ENCODE data around the gene OR6K2. TPM values are rescaled to one million over a fixed set of nuclear protein-coding genes. Genes with fewer than 3 reads are reported as not detected.

The OR6K2 gene
- total and polyA plus RNA-seq, 2 of the 4 experiments (the other 2 are of a cell fraction): not detected

GRCh38 chr1:158694596-158694995, 5.9 kb downstream of the OR6K2 start:
- in situ Hi-C loops (cut with MboI; ENCODE audit: low sequenced_read_pairs): no loop called here
- Histone ChIP-seq H3K23ac (ENCODE audit: low read depth, low read length) (no peak overlapping the region), H3K9me1 (ENCODE audit: insufficient read depth, low read length) (no peaks in the 10 kb centered on the region), H2BK5ac (ENCODE audit: low read depth, low read length, poor library complexity, severe bottlenecking) (no peak overlapping the region), H3K14ac (replicated peaks; ENCODE audit: low read depth, low read length) (no peak overlapping the region), H3K4me3 (ENCODE audit: insufficient read depth, low read depth, low read length) (no peak overlapping the region), H3K27ac (ENCODE audit: insufficient read depth, low read length) (no peak overlapping the region), H2BK20ac (ENCODE audit: low read depth, low read length) (no peak overlapping the region), H4K20me1 (ENCODE audit: insufficient read depth, low read length) (no peaks in the 10 kb centered on the region), H3K9me3 (ENCODE audit: control insufficient read depth, insufficient read depth, low read length) (no peaks in the 10 kb centered on the region; the same call in 1 of the 2 replicates), H3K18ac (ENCODE audit: low read depth, low read length) (no peak overlapping the region), H3K56ac (ENCODE audit: extremely low read depth, insufficient read depth, low read length) (no peak overlapping the region), H4K91ac (ENCODE audit: insufficient read depth, low read depth, low read length) (no peak overlapping the region), H2BK15ac (ENCODE audit: low read depth, low read length) (no peak overlapping the region), H3K27me3 (ENCODE audit: control insufficient read depth, insufficient read depth, low read length) (no peaks in the 10 kb centered on the region), H3K4ac (ENCODE audit: low read depth, low read length) (no peak overlapping the region), H3K4me1 (ENCODE audit: control insufficient read depth, insufficient read depth, low read length) (no peaks in the 10 kb centered on the region), H2AK5ac (ENCODE audit: low read depth, low read length) (no peak overlapping the region), H3K9ac (ENCODE audit: low read depth, low read length) (no peak overlapping the region), H3K79me1 (ENCODE audit: low read depth in 1 of 2, low read length in 2 of 2) (no peaks in the 10 kb centered on the region), H4K8ac (ENCODE audit: low read depth in 2 of 2, low read length in 2 of 2) (no peak overlapping the region), H2AK9ac (replicated peaks; ENCODE audit: low read depth, low read length, poor library complexity) (no peak overlapping the region), H2BK120ac (ENCODE audit: low read depth, low read length) (no peak overlapping the region), H4K5ac (ENCODE audit: low read depth, low read length) (no peak overlapping the region), H3K36me3 (ENCODE audit: control insufficient read depth, insufficient read depth, low read length) (no peaks in the 10 kb centered on the region), H2AFZ (replicated peaks; ENCODE audit: low read length, poor library complexity) (no peak overlapping the region), H3K4me2 (ENCODE audit: low read depth, low read length) (no peak overlapping the region)
- POLR2A ChIA-PET (ENCODE audit: unreplicated experiment): no interaction called here
- TF ChIP-seq RCOR1 (IDR thresholded peaks at IDR 0.05; ENCODE audit: insufficient replicate concordance, low read length) (no peak), NFE2L2 (IDR thresholded peaks at IDR 0.05; ENCODE audit: low read depth, low read length) (no peak), FOS (IDR thresholded peaks at IDR 0.05; ENCODE audit: low read depth, low read length) (no peak), ELK1 (IDR thresholded peaks at IDR 0.05; ENCODE audit: borderline replicate concordance, low read depth, low read length) (no peak), CEBPB (IDR thresholded peaks at IDR 0.05; ENCODE audit: low read depth, low read length) (no peak), POLR2A (IDR thresholded peaks at IDR 0.05; ENCODE audit: low read depth, low read length) (no peak), MAZ (IDR thresholded peaks at IDR 0.05; ENCODE audit: borderline replicate concordance, low read depth, low read length) (no peak), BHLHE40 (IDR thresholded peaks at IDR 0.05; ENCODE audit: low read depth, low read length) (no peak), RFX5 (IDR thresholded peaks at IDR 0.05; ENCODE audit: low read depth, low read length) (no peak), RAD21 (IDR thresholded peaks at IDR 0.05; ENCODE audit: low read length) (no peak), SMC3 (IDR thresholded peaks at IDR 0.05; ENCODE audit: low read depth, low read length) (no peak), MAFK (IDR thresholded peaks at IDR 0.05; ENCODE audit: low read depth, low read length) (no peak), MXI1 (IDR thresholded peaks at IDR 0.05; ENCODE audit: borderline replicate concordance, low read depth, low read length) (no peak), CHD1 (IDR thresholded peaks at IDR 0.05; ENCODE audit: low read depth, low read length) (no peak)
- TF ChIP-seq, protein P1, sequence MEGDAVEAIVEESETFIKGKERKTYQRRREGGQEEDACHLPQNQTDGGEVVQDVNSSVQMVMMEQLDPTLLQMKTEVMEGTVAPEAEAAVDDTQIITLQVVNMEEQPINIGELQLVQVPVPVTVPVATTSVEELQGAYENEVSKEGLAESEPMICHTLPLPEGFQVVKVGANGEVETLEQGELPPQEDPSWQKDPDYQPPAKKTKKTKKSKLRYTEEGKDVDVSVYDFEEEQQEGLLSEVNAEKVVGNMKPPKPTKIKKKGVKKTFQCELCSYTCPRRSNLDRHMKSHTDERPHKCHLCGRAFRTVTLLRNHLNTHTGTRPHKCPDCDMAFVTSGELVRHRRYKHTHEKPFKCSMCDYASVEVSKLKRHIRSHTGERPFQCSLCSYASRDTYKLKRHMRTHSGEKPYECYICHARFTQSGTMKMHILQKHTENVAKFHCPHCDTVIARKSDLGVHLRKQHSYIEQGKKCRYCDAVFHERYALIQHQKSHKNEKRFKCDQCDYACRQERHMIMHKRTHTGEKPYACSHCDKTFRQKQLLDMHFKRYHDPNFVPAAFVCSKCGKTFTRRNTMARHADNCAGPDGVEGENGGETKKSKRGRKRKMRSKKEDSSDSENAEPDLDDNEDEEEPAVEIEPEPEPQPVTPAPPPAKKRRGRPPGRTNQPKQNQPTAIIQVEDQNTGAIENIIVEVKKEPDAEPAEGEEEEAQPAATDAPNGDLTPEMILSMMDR (conservative IDR thresholded peaks at IDR 0.05; ENCODE audit: low read depth, low read length): no peak
- TF ChIP-seq, protein P2, sequence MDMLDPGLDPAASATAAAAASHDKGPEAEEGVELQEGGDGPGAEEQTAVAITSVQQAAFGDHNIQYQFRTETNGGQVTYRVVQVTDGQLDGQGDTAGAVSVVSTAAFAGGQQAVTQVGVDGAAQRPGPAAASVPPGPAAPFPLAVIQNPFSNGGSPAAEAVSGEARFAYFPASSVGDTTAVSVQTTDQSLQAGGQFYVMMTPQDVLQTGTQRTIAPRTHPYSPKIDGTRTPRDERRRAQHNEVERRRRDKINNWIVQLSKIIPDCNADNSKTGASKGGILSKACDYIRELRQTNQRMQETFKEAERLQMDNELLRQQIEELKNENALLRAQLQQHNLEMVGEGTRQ (IDR thresholded peaks at IDR 0.05; ENCODE audit: low read depth, low read length): no peak
- ATAC-seq (ENCODE audit: low read depth) (no peak), DNase-seq (no peak)
- dilution Hi-C loops (cut with HindIII; ENCODE audit: low sequenced_read_pairs, unreplicated experiment): no loop called here
- intact Hi-C loops (cut with micrococcal nuclease): no loop called here
- no TSS peak for BruUV-seq (replicated peaks)
- CTCF ChIA-PET: no interaction called here
- no CpG with 5 or more reads among the region's 2 CpGs for WGBS, 2 experiments (ENCODE audit: extremely low coverage in 2 of 2, insufficient read length in 1 of 2)

Data from IMR-90 (cell line).